Stimulated activated CD4-positive, alpha-beta T cell treated with anti-CD3 and anti-CD28 coated beads, Interleukin-4, amount 100 ng/mL, for 48 hours (primary cell): ENCODE results near the gene IPPK.
A peak's percentile ranks its signal among the peaks of the same experiment; 100 is the strongest.

Experiments used
- DNase-seq, 2 donors: peaks; one replicate each; pipeline ENCODE4 v3.0.0-alpha.2; 2020; ENCODE audit warnings: low read depth in 2 of 2

IPPK gene

GRCh38 chr9:92696619-92697018 lies 26.7 kb upstream of the IPPK start:
- no peak for DNase-seq

- no peak for DNase-seq
Observed at GRCh38 chr9:92686954-92687353, 17.0 kb upstream of the IPPK start.

- no peak for DNase-seq
Observed at GRCh38 chr9:92685022-92685421, 15.1 kb upstream of the IPPK start.

- DNase-seq = no peak
Observed at GRCh38 chr9:92682269-92682668, 12.3 kb upstream of the IPPK start.

GRCh38 chr9:92680166-92681119 lies 10.5 kb upstream of the IPPK start:
- no peak for DNase-seq

- DNase-seq = no peak
Observed at GRCh38 chr9:92679413-92680165, 9.7 kb upstream of the IPPK start.

GRCh38 chr9:92671323-92671722 lies 1.4 kb upstream of the IPPK start:
- no peak for DNase-seq

GRCh38 chr9:92669527-92669889 lies 423 bp downstream of the IPPK start:
- DNase-seq = peak; percentile 8 to 15

- peak; percentile 27 to 46 for DNase-seq
Observed at GRCh38 chr9:92668746-92669526, 995 bp downstream of the IPPK start.

GRCh38 chr9:92666912-92667532 lies 2.9 kb downstream of the IPPK start:
- no peak for DNase-seq

GRCh38 chr9:92666236-92666635 lies 3.7 kb downstream of the IPPK start:
- no peak for DNase-seq

- no peak for DNase-seq
Observed at GRCh38 chr9:92665836-92666235, 4.1 kb downstream of the IPPK start.

GRCh38 chr9:92664394-92665152 lies 5.4 kb downstream of the IPPK start:
- DNase-seq = no peak

GRCh38 chr9:92663951-92664350 lies 6.0 kb downstream of the IPPK start:
- DNase-seq = no peak

GRCh38 chr9:92663126-92663525 lies 6.8 kb downstream of the IPPK start:
- DNase-seq = no peak

- DNase-seq = no peak
Observed at GRCh38 chr9:92661743-92662142, 8.2 kb downstream of the IPPK start.

- DNase-seq = no peak
Observed at GRCh38 chr9:92661127-92661526, 8.8 kb downstream of the IPPK start.

GRCh38 chr9:92660266-92660665 lies 9.7 kb downstream of the IPPK start:
- DNase-seq = no peak

GRCh38 chr9:92659601-92660000 lies 10.3 kb downstream of the IPPK start:
- no peak for DNase-seq

GRCh38 chr9:92658611-92659010 lies 11.3 kb downstream of the IPPK start:
- no peak for DNase-seq

- no peak for DNase-seq
Observed at GRCh38 chr9:92658176-92658575, 11.8 kb downstream of the IPPK start.
